GM12878 (cell line): Measurements from ENCODE around the gene APOBEC3C. TPM values are rescaled to one million over a fixed set of nuclear protein-coding genes. Genes with fewer than 3 reads are reported as not detected.
A peak's percentile ranks its signal among the peaks of the same experiment; 100 is the strongest.
"Not testable (repeated sequence)": the region's sequence is repeated elsewhere in the genome, so short reads cannot be mapped to it uniquely, and the experiment has no call there.

Experiments
- ATAC-seq: fragments of 200-7000 bp; cut with Tn5 transposase; 3 replicates; pipeline ENCODE4 v1.9.1; 2020; ENCODE audit warnings: mild to moderate bottlenecking, moderate library complexity
- BruUV-seq: library from RNA; stranded (reverse); fragments of 400-500 nt; replicated peaks from 2 replicates; lab custom pipeline; 2021; lab: Mats Ljungman, UMichigan
- CTCF ChIA-PET: fragments of 300-600 bp; sonication (Branson Sonifier 250); formaldehyde crosslinking; extraction: SDS; loops from one replicate; lab custom pipeline; 2021; ENCODE audit warnings: inconsistent platforms; lab: Yijun Ruan, JAX
- POLR2A ChIA-PET: fragments of 350-600 bp; formaldehyde crosslinking; extraction: SDS; loops from one replicate; lab custom pipeline; 2021; ENCODE audit warnings: inconsistent platforms; lab: Charles Lee
- RAD21 ChIA-PET: fragments of 300-600 bp; sonication (Branson Sonifier 250); formaldehyde crosslinking; loops from one replicate; lab custom pipeline; 2023; ENCODE audit warnings: antibody characterized with exemption; ENCODE audit not compliant: unreplicated experiment; lab: Charles Lee
- SMC1A ChIA-PET: fragments of 300-600 bp; sonication (Branson Sonifier 250); formaldehyde crosslinking; loops from one replicate; lab custom pipeline; 2023; ENCODE audit not compliant: unreplicated experiment, uncharacterized antibody; lab: Charles Lee
- DNase-seq: peaks from one replicate; pipeline ENCODE4 v3.0.0-alpha.2; 2011; ENCODE audit warnings: low read depth, low spot score
- FAIRE-seq: peaks from 3 replicates; lab custom pipeline; 2011; peaks lifted over from hg19 to GRCh38; lab: Jason Lieb, UNC
- H2AFZ ChIP-seq: 2 replicates; pipeline ENCODE4 v1.6.0; 2011; ENCODE audit warnings: low read depth, low read length, control low read depth; ENCODE audit not compliant: control insufficient read depth
- H3K27ac ChIP-seq: 2 replicates; pipeline ENCODE4 v1.5.1; 2011; ENCODE audit warnings: control low read depth; ENCODE audit not compliant: control insufficient read depth, insufficient read depth
- H3K27me3 ChIP-seq, 2 experiments: replicated peaks in 1 of 2; 2 replicates each; pipeline versions ENCODE4 v1.6.0 to v1.6.1; 2011; ENCODE audit warnings: low read length in 1 of 2; ENCODE audit not compliant: control insufficient read depth in 2 of 2, insufficient read depth in 2 of 2
- H3K36me3 ChIP-seq, 2 experiments: 2 replicates each; pipeline ENCODE4 v1.5.1; 2011; ENCODE audit warnings: low read length in 1 of 2; ENCODE audit not compliant: control insufficient read depth in 2 of 2, insufficient read depth in 2 of 2
- H3K4me1 ChIP-seq: 2 replicates; pipeline ENCODE4 v1.6.1; 2011; ENCODE audit warnings: mild to moderate bottlenecking, low read length, moderate library complexity, mixed read lengths; ENCODE audit not compliant: control insufficient read depth, insufficient read depth
- H3K4me2 ChIP-seq: 2 replicates; pipeline ENCODE4 v1.6.0; 2011; ENCODE audit warnings: control low read depth; ENCODE audit not compliant: control insufficient read depth, insufficient read depth
- H3K4me3 ChIP-seq: fragments of 200-600 bp; sonication (generic); 2 replicates; pipeline ENCODE4 v1.5.1; 2016
- H3K79me2 ChIP-seq: 2 replicates; pipeline ENCODE4 v1.6.0; 2011; ENCODE audit warnings: low read length; ENCODE audit not compliant: control insufficient read depth, insufficient read depth
- H3K9ac ChIP-seq: 2 replicates; pipeline ENCODE4 v1.8.0; 2011; ENCODE audit warnings: low read length, control low read depth, mixed read lengths; ENCODE audit not compliant: control insufficient read depth, insufficient read depth
- H3K9me3 ChIP-seq: replicated peaks from 3 replicates; pipeline ENCODE4 v1.5.1; 2011; ENCODE audit warnings: mild to moderate bottlenecking, low read length; ENCODE audit not compliant: control insufficient read depth, insufficient read depth
- H4K20me1 ChIP-seq: 2 replicates; pipeline ENCODE4 v1.6.0; 2011; ENCODE audit not compliant: control insufficient read depth, insufficient read depth
- CEBPB ChIP-seq, 2 experiments: fragments of 150-350 bp in 1 of 2; IDR thresholded peaks; 2 replicates each; pipeline ENCODE4 v1.6.1; 2012 to 2014; ENCODE audit warnings: low read depth in 2 of 2, low read length in 2 of 2, borderline replicate concordance in 1 of 2, inconsistent platforms in 1 of 2
- WGBS: methylation state at CpG from one replicate; pipeline ENCODE4 v1.1.6; 2016; ENCODE audit warnings: low lambda C conversion rate; ENCODE audit not compliant: insufficient replicate concordance, insufficient coverage; ENCODE audit errors: missing lambda C conversion rate; 5-methylcytosine and 5-hydroxymethylcytosine counted together
- in situ Hi-C: fragments of 300-500 bp; cut with MboI; formaldehyde crosslinking; loops from 9 replicates; pipeline ENCODE4 v1.14.3; 2018; ENCODE audit warnings: mixed read lengths
- intact Hi-C: fragments of 100-400 bp; cut with micrococcal nuclease; formaldehyde crosslinking; loops from one replicate; pipeline ENCODE4 v1.14.2; 2022; ENCODE audit not compliant: unreplicated experiment
- polyA plus RNA-seq, 11 experiments: library from polyadenylated mRNA; depleted of rRNA in 4 of 11; unstranded in 6 of 11; stranded (reverse) in 5 of 11; fragments of >200 nt; fragmentation: Nextera tagmentation in 4 of 11; fragmentation: Illumina TruSeq in 1 of 11; extraction: Ambion mirVana in 4 of 11; extraction: Trizol in 1 of 11; gene quantifications; 1 replicate in 1 of 11; 2 replicates in 10 of 11; pipeline versions ENCODE4 v1.2.1 to v1.2.3, GENCODE V29; 2011 to 2016; ENCODE audit warnings: inconsistent platforms in 2 of 11, missing spikeins in 2 of 11, low read depth in 1 of 11
- total RNA-seq, 4 experiments: library from RNA; depleted of rRNA in 3 of 4; stranded (reverse); fragments of >200 nt in 3 of 4; fragmentation: Illumina TruSeq in 1 of 4; extraction: Trizol in 1 of 4; gene quantifications; 2 replicates each; pipeline versions ENCODE4 v1.2.1 to v1.2.3, GENCODE V29; 2013 to 2021
- TF ChIP-seq, protein P1 (sequence below): fragments of 150-350 bp; IDR thresholded peaks from 2 replicates; pipeline ENCODE4 v1.6.1; 2014; ENCODE audit warnings: mild to moderate bottlenecking, low read depth, low read length
- TF ChIP-seq, protein P2 (sequence below): fragments of 450-650 bp; IDR thresholded peaks from 2 replicates; pipeline ENCODE4 v1.6.1; 2017; ENCODE audit warnings: mild to moderate bottlenecking, moderate library complexity
- TF ChIP-seq, protein P3 (sequence below): fragments of 450-650 bp; IDR thresholded peaks from 2 replicates; pipeline ENCODE4 v1.6.1; 2017; ENCODE audit warnings: borderline replicate concordance

APOBEC3C gene
- total and polyA plus RNA-seq, 10 of the 15 experiments (the other 5 are each of a cell fraction or from before 2014, with no cell fraction given): 22.9 to 290 (median 156) TPM

DNA sequence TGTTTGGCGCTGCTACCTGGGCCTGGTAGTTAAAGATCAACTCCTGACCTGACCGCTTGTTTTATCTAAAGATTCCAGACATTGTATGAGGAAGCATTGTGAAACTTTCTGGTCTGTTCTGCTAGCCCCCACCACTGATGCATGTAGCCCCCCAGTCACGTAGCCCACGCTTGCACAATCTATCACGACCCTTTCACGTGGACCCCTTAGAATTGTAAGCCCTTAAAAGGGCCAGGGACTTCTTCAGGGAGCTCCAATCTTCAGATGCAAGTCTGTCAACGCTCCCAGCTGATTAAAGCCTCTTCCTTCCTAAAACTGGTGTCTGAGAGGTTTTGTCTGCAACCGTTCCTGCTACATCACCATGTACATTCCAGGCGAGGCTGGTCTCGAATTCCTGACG, 41.6 kb downstream of the APOBEC3C start (continued):
- TF ChIP-seq, protein P1, sequence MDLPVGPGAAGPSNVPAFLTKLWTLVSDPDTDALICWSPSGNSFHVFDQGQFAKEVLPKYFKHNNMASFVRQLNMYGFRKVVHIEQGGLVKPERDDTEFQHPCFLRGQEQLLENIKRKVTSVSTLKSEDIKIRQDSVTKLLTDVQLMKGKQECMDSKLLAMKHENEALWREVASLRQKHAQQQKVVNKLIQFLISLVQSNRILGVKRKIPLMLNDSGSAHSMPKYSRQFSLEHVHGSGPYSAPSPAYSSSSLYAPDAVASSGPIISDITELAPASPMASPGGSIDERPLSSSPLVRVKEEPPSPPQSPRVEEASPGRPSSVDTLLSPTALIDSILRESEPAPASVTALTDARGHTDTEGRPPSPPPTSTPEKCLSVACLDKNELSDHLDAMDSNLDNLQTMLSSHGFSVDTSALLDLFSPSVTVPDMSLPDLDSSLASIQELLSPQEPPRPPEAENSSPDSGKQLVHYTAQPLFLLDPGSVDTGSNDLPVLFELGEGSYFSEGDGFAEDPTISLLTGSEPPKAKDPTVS: no peak
- TF ChIP-seq CEBPB (IDR thresholded peaks at IDR 0.05; ENCODE audit: borderline replicate concordance in 1 of 2, low read depth in 2 of 2, low read length in 2 of 2): no peak
- TF ChIP-seq, protein P2, sequence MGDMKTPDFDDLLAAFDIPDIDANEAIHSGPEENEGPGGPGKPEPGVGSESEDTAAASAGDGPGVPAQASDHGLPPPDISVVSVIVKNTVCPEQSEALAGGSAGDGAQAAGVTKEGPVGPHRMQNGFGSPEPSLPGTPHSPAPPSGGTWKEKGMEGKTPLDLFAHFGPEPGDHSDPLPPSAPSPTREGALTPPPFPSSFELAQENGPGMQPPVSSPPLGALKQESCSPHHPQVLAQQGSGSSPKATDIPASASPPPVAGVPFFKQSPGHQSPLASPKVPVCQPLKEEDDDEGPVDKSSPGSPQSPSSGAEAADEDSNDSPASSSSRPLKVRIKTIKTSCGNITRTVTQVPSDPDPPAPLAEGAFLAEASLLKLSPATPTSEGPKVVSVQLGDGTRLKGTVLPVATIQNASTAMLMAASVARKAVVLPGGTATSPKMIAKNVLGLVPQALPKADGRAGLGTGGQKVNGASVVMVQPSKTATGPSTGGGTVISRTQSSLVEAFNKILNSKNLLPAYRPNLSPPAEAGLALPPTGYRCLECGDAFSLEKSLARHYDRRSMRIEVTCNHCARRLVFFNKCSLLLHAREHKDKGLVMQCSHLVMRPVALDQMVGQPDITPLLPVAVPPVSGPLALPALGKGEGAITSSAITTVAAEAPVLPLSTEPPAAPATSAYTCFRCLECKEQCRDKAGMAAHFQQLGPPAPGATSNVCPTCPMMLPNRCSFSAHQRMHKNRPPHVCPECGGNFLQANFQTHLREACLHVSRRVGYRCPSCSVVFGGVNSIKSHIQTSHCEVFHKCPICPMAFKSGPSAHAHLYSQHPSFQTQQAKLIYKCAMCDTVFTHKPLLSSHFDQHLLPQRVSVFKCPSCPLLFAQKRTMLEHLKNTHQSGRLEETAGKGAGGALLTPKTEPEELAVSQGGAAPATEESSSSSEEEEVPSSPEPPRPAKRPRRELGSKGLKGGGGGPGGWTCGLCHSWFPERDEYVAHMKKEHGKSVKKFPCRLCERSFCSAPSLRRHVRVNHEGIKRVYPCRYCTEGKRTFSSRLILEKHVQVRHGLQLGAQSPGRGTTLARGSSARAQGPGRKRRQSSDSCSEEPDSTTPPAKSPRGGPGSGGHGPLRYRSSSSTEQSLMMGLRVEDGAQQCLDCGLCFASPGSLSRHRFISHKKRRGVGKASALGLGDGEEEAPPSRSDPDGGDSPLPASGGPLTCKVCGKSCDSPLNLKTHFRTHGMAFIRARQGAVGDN: no peak
- TF ChIP-seq, protein P3, sequence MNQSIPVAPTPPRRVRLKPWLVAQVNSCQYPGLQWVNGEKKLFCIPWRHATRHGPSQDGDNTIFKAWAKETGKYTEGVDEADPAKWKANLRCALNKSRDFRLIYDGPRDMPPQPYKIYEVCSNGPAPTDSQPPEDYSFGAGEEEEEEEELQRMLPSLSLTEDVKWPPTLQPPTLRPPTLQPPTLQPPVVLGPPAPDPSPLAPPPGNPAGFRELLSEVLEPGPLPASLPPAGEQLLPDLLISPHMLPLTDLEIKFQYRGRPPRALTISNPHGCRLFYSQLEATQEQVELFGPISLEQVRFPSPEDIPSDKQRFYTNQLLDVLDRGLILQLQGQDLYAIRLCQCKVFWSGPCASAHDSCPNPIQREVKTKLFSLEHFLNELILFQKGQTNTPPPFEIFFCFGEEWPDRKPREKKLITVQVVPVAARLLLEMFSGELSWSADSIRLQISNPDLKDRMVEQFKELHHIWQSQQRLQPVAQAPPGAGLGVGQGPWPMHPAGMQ: no peak

DNA sequence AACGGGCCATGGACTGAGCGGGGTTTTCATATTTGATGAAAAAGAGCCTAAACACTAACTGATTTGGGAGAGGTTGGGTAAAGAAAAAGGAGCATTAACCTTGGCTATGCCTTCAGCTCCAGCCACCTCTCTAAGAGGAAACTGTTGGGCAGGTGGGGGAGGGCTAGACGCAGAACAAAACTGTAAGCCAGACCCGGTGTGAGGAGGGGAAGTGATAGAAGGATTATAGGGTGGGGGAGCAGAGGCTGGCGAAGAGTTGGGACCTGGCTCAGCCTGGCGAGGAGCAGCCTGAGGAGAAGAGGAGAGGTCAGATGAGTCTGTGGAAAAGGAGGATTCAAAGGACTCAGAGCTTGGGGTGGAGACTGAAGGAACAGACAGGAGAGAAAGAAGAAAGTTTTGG, 47.2 kb downstream of the APOBEC3C start:
- H3K9ac ChIP-seq, in situ Hi-C loops, DNase-seq, H3K36me3 ChIP-seq, H4K20me1 ChIP-seq, H3K9me3 ChIP-seq, intact Hi-C loops, H3K4me3 ChIP-seq, ATAC-seq, H3K79me2 ChIP-seq, RAD21 ChIA-PET, CTCF ChIA-PET, BruUV-seq, SMC1A ChIA-PET, FAIRE-seq, H3K27me3 ChIP-seq: not testable (repeated sequence)
- Histone ChIP-seq H3K4me2 (peak overlapping the region; percentile 1; the same call in 1 of the 2 replicates), H3K27ac (peak overlapping the region; percentile 4; the same call in 1 of the 2 replicates), H2AFZ (peak overlapping the region; percentile 20), H3K4me1 (peaks cover 27% of the 10 kb centered on the region)
- 84% methylated on average over 6 of the region's 6 CpGs for whole genome bisulfite sequencing
- POLR2A ChIA-PET: interaction anchor here (0.6 kb wide), 1 partner anchor 38 kb away, joined by 4 read pairs; no protein-coding TSS in a partner anchor

DNA sequence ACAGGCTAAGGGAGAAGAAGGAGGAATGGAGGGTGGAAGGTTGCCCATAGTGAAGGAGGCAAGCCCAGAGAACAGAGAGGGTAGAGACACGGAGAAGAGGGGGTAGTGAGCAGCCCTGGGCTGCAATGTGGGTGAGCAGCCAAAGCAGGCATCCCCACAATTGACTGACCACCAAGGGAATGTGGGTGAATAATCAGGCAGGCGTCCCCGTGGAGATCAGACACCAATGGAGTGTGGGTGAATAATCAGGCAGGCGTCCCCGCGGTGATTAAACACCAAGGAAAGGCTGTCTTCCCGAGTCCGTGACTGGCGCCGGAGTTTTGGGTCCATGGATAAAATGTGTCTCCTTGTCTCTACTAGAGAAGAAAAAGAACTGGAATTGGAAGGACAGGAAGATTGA, 47.9 kb downstream of the APOBEC3C start:
- BruUV-seq, SMC1A ChIA-PET, ATAC-seq, RAD21 ChIA-PET, H3K4me3 ChIP-seq, intact Hi-C loops, DNase-seq, H2AFZ ChIP-seq, H3K9me3 ChIP-seq, H3K27me3 ChIP-seq, H3K9ac ChIP-seq, in situ Hi-C loops, H4K20me1 ChIP-seq, H3K27ac ChIP-seq, H3K4me2 ChIP-seq, FAIRE-seq, H3K79me2 ChIP-seq, CTCF ChIA-PET, H3K36me3 ChIP-seq: not testable (repeated sequence)
- POLR2A ChIA-PET: interaction anchor here (0.6 kb wide), 1 partner anchor 37 kb away, joined by 4 read pairs; no protein-coding TSS in a partner anchor
- 92% methylated on average over 10 of the region's 10 CpGs for WGBS
- H3K4me1 ChIP-seq: peaks cover 27% of the 10 kb centered on the region
